Coronary artery (tissue), 2 donors: ENCODE results near the gene UBIAD1.

Experiments used
- DNase-seq: peaks from one replicate; pipeline ENCODE4 v3.0.0-alpha.2; 2017; ENCODE audit warnings: low spot score
- H3K27ac ChIP-seq, 2 donors: fragments of 200-600 bp; sonication (generic); one replicate each; pipeline ENCODE4 v1.5.1; 2016 to 2019
- H3K4me3 ChIP-seq: fragments of 200-600 bp; sonication (generic); 2 replicates; pipeline ENCODE4 v1.5.1; 2016; ENCODE audit warnings: mild to moderate bottlenecking, moderate library complexity
- CTCF ChIP-seq: fragments of 200-600 bp; sonication (generic); IDR thresholded peaks from one replicate; pipeline ENCODE4 v1.5.1; 2019; ENCODE audit warnings: antibody characterized with exemption

UBIAD1 gene

GRCh38 chr1:11245248-11245647 lies 27.8 kb upstream of the UBIAD1 start:
- no peak overlapping the region for H3K27ac ChIP-seq
- no peak for DNase-seq
- TF ChIP-seq CTCF = no peak
- no peak overlapping the region for H3K4me3 ChIP-seq

- H3K27ac ChIP-seq = no peak overlapping the region
- no peak for DNase-seq
Observed at GRCh38 chr1:11245904-11246719, 26.9 kb upstream of the UBIAD1 start.

GRCh38 chr1:11248169-11248568 lies 24.8 kb upstream of the UBIAD1 start:
- Histone ChIP-seq H3K27ac (no peak overlapping the region), H3K4me3 (no peak overlapping the region)
- DNase-seq = no peak
- no peak for TF ChIP-seq CTCF

More at GRCh38 chr1:11245904-11246719, 26.9 kb upstream of the UBIAD1 start:
- no peak overlapping the region for H3K4me3 ChIP-seq
- no peak for TF ChIP-seq CTCF

- no peak overlapping the region for H3K4me3 ChIP-seq
- no peak for DNase-seq
- TF ChIP-seq CTCF = no peak
- no peak overlapping the region for H3K27ac ChIP-seq
Observed at GRCh38 chr1:11252538-11252937, 20.5 kb upstream of the UBIAD1 start.

GRCh38 chr1:11253226-11253625 lies 19.8 kb upstream of the UBIAD1 start:
- TF ChIP-seq CTCF = no peak
- Histone ChIP-seq H3K27ac (no peak overlapping the region), H3K4me3 (no peak overlapping the region)
- no peak for DNase-seq

- no peak for TF ChIP-seq CTCF
- DNase-seq = no peak
Observed at GRCh38 chr1:11256299-11256698, 16.7 kb upstream of the UBIAD1 start.

More at GRCh38 chr1:11256299-11256698, 16.7 kb upstream of the UBIAD1 start:
- no peak overlapping the region for H3K4me3 ChIP-seq
- no peak overlapping the region for H3K27ac ChIP-seq
